GM12874 (cell line): ENCODE results near the gene CSNK1A1.

Source experiments
- TF ChIP-seq, protein P1 (sequence below): IDR thresholded peaks from 2 replicates; pipeline ENCODE4 v1.5.1; 2011; ENCODE audit warnings: low read depth, mild to moderate bottlenecking, control low read depth, low read length, moderate library complexity; ENCODE audit not compliant: insufficient read depth

Gene CSNK1A1

DNA sequence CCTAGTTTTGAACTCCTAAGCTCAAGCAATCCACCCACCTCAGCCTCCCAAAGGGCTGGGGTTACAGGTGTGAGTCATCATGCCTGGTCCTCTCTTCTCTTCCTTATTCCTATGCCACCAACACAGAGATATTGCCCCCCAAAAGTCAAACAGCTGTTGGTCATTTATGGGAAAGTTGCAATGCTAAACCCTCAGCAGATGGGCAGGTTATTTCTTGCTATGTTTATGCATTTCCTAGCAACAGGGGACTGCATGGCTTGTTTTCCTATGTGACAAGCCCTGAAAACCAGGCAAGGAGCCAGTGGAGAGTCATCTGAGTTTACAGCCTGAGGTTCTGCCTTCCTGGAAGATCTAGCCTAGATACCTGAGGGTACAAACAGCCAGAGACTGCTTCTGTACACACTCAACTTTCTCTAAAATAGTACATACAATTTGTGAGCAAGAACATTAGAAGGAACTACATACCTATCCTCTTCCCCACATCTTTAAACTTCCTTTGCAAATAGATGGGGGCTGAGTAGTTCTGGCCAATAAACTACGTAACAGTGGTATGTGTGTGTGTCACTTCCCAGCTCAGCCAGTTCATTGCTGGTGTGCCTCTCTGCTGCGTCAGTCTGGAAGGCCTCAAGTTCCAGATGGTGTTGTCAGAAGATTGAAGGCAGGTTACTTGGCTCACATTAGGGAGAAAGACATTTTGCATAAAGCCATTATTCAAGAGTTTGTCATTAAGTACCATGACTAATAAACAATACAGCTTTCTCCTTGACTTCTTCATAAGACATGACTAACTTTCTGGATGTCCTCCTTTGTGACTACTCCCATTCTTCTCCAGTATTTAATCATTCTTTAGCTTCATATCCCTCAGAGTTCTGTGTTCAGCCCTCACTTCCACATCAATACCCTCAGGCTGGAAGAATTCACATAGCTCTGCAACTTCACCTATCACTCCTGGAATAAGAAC lies 65.3 kb downstream of the CSNK1A1 start:
- TF ChIP-seq, protein P1, sequence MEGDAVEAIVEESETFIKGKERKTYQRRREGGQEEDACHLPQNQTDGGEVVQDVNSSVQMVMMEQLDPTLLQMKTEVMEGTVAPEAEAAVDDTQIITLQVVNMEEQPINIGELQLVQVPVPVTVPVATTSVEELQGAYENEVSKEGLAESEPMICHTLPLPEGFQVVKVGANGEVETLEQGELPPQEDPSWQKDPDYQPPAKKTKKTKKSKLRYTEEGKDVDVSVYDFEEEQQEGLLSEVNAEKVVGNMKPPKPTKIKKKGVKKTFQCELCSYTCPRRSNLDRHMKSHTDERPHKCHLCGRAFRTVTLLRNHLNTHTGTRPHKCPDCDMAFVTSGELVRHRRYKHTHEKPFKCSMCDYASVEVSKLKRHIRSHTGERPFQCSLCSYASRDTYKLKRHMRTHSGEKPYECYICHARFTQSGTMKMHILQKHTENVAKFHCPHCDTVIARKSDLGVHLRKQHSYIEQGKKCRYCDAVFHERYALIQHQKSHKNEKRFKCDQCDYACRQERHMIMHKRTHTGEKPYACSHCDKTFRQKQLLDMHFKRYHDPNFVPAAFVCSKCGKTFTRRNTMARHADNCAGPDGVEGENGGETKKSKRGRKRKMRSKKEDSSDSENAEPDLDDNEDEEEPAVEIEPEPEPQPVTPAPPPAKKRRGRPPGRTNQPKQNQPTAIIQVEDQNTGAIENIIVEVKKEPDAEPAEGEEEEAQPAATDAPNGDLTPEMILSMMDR, result no peak

DNA sequence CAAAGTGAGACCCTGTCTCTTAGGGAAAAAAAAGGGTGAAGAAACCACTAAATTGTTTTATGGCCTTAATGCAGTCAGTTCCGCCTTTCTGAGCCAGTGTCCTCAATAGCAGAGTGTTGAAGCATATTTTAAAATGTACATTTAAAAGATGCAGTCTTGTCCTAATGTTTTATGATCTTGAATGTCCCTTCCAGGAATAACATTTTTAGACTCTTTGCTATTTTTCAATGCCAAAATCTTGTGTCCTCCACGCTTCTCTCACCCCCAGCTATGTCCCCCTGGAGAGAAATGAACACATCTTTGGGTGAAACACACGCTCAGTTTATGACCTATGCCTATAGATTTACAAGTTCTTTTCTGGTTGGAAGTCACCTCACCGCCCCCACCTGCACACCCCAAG lies 69.8 kb downstream of the CSNK1A1 start:
- TF ChIP-seq, protein P1, result no peak

DNA sequence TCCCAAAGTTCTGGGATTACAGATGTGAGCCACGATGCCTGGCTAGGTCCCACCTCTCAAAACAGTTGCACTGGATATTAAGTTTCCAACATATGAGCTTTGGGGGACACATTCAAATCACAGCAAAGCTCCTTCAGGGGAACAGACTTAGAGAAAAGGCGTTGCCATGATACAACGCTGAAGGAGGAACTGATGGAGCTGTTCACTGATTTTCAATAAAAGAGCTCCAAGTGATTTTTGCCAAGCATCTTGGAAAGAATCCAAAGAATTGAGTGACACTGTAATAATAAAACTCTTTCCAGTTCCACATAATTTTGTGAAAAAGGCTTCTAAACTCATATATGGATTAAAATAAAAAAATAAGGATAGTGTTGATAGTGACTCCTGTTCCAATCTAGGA lies 72.5 kb downstream of the CSNK1A1 start:
- TF ChIP-seq, protein P1, result no peak

DNA sequence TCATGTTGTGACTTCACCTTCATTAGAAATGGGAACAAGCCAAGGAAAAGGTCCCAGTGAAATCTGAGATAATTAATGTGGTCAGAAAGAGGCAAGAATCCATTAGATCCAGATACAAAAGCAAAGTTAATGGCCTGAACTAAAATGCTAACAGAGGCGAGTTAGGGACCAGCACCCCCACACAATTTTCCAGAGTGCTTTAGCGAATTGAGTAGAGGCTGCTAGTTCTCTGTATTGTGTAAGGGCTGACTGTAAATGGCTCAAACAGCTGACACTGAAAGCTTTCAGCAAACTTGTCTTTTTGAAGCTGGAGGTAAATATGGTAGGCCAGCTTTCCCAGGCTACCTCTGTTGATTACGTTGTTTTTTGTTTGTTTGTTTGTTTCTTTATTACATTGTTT lies 75.5 kb downstream of the CSNK1A1 start:
- TF ChIP-seq, protein P1, result no peak

DNA sequence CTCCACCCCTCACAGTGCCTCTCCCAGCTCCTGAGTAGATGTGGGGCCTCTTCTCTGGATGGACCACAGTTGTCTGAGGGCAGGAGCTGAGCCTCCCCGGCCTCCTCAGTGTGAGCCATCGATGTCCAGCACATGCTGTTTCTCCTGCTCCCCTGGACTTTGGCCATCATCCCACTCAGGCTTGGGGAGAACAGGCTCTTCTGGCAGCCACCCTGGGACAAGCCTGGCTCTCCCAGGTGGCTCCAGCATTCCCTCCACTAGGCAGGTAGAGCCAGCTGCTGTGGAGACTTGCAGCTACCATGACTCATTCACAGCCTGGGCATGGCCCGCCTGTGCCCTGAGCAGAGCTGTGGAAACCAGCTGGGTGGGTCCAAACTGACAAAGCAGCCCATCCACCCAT lies 77.0 kb downstream of the CSNK1A1 start:
- TF ChIP-seq, protein P1, result no peak

DNA sequence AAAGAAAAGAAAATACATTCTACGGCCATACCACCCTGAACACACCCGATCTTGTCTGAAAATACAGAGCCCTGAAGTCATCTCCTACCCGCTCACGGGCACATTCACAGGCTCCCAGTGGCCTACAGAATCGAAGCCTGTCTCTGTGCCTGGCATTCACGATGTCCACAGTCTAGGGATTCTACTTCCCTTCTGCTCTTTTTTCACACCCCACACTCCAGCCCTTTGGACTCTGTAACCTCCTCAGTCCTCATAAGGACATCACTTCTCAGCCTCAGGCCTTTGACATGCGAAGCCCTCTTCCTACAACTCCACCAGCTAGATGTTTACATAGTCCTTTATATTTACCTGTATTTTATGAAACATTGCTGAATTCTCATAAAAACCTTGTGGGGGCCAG lies 77.8 kb downstream of the CSNK1A1 start:
- TF ChIP-seq, protein P1, result no peak

DNA sequence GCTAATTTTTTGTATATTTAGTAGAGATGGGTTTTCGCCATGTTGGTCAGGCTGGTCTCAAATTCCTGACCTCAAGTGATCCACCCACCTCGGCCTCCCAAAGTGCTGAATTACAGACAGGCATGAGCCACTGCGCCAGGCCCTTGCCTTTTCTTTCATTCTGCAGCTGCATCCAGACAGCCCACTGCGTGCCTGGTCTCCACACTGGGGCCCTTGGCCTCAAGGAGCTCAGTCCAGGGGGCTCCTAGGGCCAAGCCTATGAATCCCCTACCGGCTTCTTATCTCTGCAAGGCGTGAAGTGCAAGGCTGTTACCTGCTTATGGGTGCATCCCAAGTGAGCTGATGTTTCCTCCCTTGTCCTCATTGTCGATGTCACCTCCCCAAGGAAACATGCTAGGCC lies 78.8 kb downstream of the CSNK1A1 start:
- TF ChIP-seq, protein P1, result no peak
